GM23338 (cell line): ENCODE measurements around the gene INPP5D. TPM values are rescaled to one million over a fixed set of nuclear protein-coding genes. Genes with fewer than 3 reads are reported as not detected.

Experiments
- ATAC-seq: fragments of 200-7000 bp; cut with Tn5 transposase; 3 replicates; pipeline ENCODE4 v1.9.1; 2020
- DNase-seq: peaks from one replicate; pipeline ENCODE4 v3.0.0-alpha.2; 2015; ENCODE audit warnings: low spot score
- H2AFZ ChIP-seq: fragments of 200-600 bp; sonication (generic); 2 replicates; pipeline ENCODE4 v1.8.0; 2016; ENCODE audit warnings: antibody characterized with exemption, mild to moderate bottlenecking, moderate library complexity
- H3F3A ChIP-seq: fragments of 200-600 bp; sonication (generic); replicated peaks from 2 replicates; pipeline ENCODE4 v1.8.0; 2017; ENCODE audit warnings: antibody characterized with exemption, mixed run types, low read depth
- H3K27ac ChIP-seq: fragments of 200-600 bp; sonication (generic); 2 replicates; pipeline ENCODE4 v1.6.1; 2016; ENCODE audit warnings: low read depth
- H3K27me3 ChIP-seq: fragments of 200-600 bp; sonication (generic); 2 replicates; pipeline ENCODE4 v1.8.0; 2016; ENCODE audit warnings: mild to moderate bottlenecking, mixed run types, moderate library complexity; ENCODE audit not compliant: insufficient read depth
- H3K36me3 ChIP-seq: fragments of 200-600 bp; sonication (generic); 2 replicates; pipeline ENCODE4 v1.8.0; 2016; ENCODE audit warnings: mild to moderate bottlenecking; ENCODE audit not compliant: insufficient read depth
- H3K4me1 ChIP-seq: fragments of 200-600 bp; sonication (generic); 2 replicates; pipeline ENCODE4 v1.8.0; 2016; ENCODE audit warnings: mild to moderate bottlenecking, moderate library complexity; ENCODE audit not compliant: insufficient read depth
- H3K4me2 ChIP-seq: fragments of 200-600 bp; sonication (generic); 2 replicates; pipeline ENCODE4 v1.7.1; 2017; ENCODE audit warnings: mixed run types
- H3K4me3 ChIP-seq: fragments of 200-600 bp; sonication (generic); 2 replicates; pipeline ENCODE4 v1.6.1; 2016; ENCODE audit warnings: mixed run types
- H3K79me2 ChIP-seq: fragments of 200-600 bp; sonication (generic); replicated peaks from 2 replicates; pipeline ENCODE4 v1.8.0; 2017; ENCODE audit warnings: mild to moderate bottlenecking; ENCODE audit not compliant: insufficient read depth
- H3K9me2 ChIP-seq: fragments of 200-600 bp; sonication (generic); 2 replicates; pipeline ENCODE4 v1.8.0; 2017; ENCODE audit not compliant: insufficient read depth
- H4K20me1 ChIP-seq: fragments of 200-600 bp; sonication (generic); replicated peaks from 2 replicates; pipeline ENCODE4 v1.8.0; 2017; ENCODE audit warnings: mild to moderate bottlenecking; ENCODE audit not compliant: insufficient read depth
- H3K27ac Mint-ChIP-seq: 2 replicates; pipeline ENCODE4 v1.8.0; 2020; ENCODE audit warnings: inconsistent platforms, mild to moderate bottlenecking, moderate library complexity, mixed read lengths
- H3K27me3 Mint-ChIP-seq: 3 replicates; pipeline ENCODE4 v1.8.0; 2022; ENCODE audit warnings: low read depth, mild to moderate bottlenecking, moderate library complexity, mixed read lengths, inconsistent platforms; ENCODE audit not compliant: insufficient read depth, poor library complexity
- H3K36me3 Mint-ChIP-seq: 3 replicates; pipeline ENCODE4 v1.8.0; 2021; ENCODE audit warnings: low read depth, mild to moderate bottlenecking, inconsistent platforms, moderate library complexity, mixed read lengths
- H3K4me1 Mint-ChIP-seq: 3 replicates; pipeline ENCODE4 v1.8.0; 2020; ENCODE audit warnings: mild to moderate bottlenecking, inconsistent platforms, mixed read lengths
- H3K4me3 Mint-ChIP-seq: 3 replicates; pipeline ENCODE4 v1.8.0; 2021; ENCODE audit warnings: moderate library complexity, mild to moderate bottlenecking, inconsistent platforms, mixed read lengths
- H3K9me3 Mint-ChIP-seq: 3 replicates; pipeline ENCODE4 v1.8.0; 2020; ENCODE audit warnings: moderate library complexity, mild to moderate bottlenecking, inconsistent platforms, mixed read lengths
- JUNB ChIP-seq: IDR thresholded peaks from one replicate; pipeline ENCODE4 v1.6.1; 2016; ENCODE audit warnings: antibody characterized with exemption; ENCODE audit not compliant: unreplicated experiment
- polyA plus RNA-seq: library from polyadenylated mRNA; unstranded; fragments of >200 nt; fragmentation: Nextera tagmentation; extraction: Ambion mirVana; gene quantifications from 2 replicates; pipeline ENCODE4 v1.2.1, GENCODE V29; 2016
- total RNA-seq: library from RNA; depleted of rRNA; stranded (reverse); fragments of >200 nt; shearing (Covaris generic); gene quantifications from 2 replicates; pipeline ENCODE4 v1.2.3, GENCODE V29; 2014
- TF ChIP-seq, protein P1 (sequence below): fragments of 250-450 bp; sonication (Bioruptor Pico); IDR thresholded peaks from 2 replicates; pipeline ENCODE4 v1.5.0; 2020; ENCODE audit warnings: mild to moderate bottlenecking, moderate library complexity
- TF ChIP-seq, protein P2 (sequence below): IDR thresholded peaks from 2 replicates; pipeline ENCODE4 v1.6.1; 2016; ENCODE audit warnings: antibody characterized with exemption
- TF ChIP-seq, protein P3 (sequence below): IDR thresholded peaks from one replicate; pipeline ENCODE4 v1.6.1; 2018; ENCODE audit warnings: antibody characterized with exemption; ENCODE audit not compliant: unreplicated experiment

The INPP5D gene
- total and polyA plus RNA-seq, 2 experiments from 2014 or later: 6.6 to 8.3 TPM

DNA sequence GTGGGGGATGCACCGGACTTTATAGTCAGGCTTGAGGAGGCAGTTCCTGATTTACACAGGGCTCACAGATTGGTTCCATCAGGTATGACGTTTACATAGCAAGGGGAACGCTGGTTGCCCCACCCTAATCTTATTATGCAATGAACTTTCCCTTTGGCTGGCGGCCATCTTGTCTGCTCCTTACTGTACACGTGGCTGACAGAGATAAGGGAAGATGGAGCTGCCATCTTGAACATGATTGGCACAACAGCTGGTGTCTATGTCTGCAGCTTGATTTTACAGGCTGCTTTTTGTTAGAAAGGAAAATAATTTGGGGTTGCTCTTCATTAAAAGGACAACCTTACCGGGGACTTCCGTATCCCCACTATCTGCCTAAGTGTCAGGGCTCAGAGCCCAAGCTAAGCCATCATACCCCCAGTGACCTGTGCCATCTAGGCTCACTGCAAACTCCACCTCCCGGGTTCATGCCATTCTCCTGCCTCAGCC lies 157.8 kb downstream of the INPP5D start (continued):
- TF ChIP-seq, protein P1, sequence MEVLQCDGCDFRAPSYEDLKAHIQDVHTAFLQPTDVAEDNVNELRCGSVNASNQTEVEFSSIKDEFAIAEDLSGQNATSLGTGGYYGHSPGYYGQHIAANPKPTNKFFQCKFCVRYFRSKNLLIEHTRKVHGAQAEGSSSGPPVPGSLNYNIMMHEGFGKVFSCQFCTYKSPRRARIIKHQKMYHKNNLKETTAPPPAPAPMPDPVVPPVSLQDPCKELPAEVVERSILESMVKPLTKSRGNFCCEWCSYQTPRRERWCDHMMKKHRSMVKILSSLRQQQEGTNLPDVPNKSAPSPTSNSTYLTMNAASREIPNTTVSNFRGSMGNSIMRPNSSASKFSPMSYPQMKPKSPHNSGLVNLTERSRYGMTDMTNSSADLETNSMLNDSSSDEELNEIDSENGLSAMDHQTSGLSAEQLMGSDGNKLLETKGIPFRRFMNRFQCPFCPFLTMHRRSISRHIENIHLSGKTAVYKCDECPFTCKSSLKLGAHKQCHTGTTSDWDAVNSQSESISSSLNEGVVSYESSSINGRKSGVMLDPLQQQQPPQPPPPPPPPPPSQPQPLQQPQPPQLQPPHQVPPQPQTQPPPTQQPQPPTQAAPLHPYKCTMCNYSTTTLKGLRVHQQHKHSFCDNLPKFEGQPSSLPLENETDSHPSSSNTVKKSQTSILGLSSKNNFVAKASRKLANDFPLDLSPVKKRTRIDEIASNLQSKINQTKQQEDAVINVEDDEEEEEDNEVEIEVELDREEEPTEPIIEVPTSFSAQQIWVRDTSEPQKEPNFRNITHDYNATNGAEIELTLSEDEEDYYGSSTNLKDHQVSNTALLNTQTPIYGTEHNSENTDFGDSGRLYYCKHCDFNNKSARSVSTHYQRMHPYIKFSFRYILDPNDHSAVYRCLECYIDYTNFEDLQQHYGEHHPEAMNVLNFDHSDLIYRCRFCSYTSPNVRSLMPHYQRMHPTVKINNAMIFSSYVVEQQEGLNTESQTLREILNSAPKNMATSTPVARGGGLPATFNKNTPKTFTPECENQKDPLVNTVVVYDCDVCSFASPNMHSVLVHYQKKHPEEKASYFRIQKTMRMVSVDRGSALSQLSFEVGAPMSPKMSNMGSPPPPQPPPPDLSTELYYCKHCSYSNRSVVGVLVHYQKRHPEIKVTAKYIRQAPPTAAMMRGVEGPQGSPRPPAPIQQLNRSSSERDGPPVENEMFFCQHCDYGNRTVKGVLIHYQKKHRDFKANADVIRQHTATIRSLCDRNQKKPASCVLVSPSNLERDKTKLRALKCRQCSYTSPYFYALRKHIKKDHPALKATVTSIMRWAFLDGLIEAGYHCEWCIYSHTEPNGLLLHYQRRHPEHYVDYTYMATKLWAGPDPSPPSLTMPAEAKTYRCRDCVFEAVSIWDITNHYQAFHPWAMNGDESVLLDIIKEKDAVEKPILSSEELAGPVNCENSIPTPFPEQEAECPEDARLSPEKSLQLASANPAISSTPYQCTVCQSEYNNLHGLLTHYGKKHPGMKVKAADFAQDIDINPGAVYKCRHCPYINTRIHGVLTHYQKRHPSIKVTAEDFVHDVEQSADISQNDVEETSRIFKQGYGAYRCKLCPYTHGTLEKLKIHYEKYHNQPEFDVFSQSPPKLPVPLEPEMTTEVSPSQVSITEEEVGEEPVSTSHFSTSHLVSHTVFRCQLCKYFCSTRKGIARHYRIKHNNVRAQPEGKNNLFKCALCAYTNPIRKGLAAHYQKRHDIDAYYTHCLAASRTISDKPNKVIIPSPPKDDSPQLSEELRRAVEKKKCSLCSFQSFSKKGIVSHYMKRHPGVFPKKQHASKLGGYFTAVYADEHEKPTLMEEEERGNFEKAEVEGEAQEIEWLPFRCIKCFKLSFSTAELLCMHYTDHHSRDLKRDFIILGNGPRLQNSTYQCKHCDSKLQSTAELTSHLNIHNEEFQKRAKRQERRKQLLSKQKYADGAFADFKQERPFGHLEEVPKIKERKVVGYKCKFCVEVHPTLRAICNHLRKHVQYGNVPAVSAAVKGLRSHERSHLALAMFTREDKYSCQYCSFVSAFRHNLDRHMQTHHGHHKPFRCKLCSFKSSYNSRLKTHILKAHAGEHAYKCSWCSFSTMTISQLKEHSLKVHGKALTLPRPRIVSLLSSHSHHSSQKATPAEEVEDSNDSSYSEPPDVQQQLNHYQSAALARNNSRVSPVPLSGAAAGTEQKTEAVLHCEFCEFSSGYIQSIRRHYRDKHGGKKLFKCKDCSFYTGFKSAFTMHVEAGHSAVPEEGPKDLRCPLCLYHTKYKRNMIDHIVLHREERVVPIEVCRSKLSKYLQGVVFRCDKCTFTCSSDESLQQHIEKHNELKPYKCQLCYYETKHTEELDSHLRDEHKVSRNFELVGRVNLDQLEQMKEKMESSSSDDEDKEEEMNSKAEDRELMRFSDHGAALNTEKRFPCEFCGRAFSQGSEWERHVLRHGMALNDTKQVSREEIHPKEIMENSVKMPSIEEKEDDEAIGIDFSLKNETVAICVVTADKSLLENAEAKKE: no peak

DNA sequence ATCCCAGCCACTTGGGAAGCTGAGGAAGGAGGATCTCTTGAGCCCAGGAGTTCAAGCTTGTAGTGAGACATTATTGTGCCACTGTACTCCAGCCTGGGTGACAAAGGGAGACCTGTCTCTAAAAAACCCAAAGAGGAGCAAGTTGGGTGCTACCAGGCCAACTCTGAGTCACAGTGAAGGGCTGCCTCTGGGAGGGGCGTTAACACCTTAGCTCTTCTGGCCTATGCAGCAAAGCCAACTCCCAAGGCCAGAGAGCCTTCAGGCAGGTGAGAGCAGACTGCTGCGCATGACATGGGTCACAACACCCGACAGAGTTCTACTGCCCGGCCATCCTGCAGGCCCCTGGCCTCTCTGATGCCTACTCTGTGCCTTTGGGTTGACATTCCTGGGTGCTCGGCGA lies 158.7 kb downstream of the INPP5D start:
- Histone ChIP-seq H3K79me2 (no peaks in the 10 kb centered on the region), H2AFZ (no peak overlapping the region), H3K27ac (no peak overlapping the region), H3F3A (no peaks in the 10 kb centered on the region), H3K4me1 (peaks cover 9% of the 10 kb centered on the region; the same call in 1 of the 2 replicates), H3K27me3 (no peaks in the 10 kb centered on the region), H3K4me2 (no peak overlapping the region), H3K9me2 (peaks cover 6% of the 10 kb centered on the region; the same call in 1 of the 2 replicates), H3K36me3 (no peaks in the 10 kb centered on the region), H4K20me1 (no peaks in the 10 kb centered on the region), H3K4me3 (no peak overlapping the region)
- H3K27ac Mint-ChIP-seq: no peak overlapping the region
- H3K27me3 Mint-ChIP-seq: no peaks in the 10 kb centered on the region
- no peaks in the 10 kb centered on the region for H3K36me3 Mint-ChIP-seq
- H3K9me3 Mint-ChIP-seq: no peaks in the 10 kb centered on the region
- no peak for ATAC-seq
- DNase-seq: no peak
- no peaks in the 10 kb centered on the region for H3K4me1 Mint-ChIP-seq
- H3K4me3 Mint-ChIP-seq: no peak overlapping the region
- TF ChIP-seq, protein P2, sequence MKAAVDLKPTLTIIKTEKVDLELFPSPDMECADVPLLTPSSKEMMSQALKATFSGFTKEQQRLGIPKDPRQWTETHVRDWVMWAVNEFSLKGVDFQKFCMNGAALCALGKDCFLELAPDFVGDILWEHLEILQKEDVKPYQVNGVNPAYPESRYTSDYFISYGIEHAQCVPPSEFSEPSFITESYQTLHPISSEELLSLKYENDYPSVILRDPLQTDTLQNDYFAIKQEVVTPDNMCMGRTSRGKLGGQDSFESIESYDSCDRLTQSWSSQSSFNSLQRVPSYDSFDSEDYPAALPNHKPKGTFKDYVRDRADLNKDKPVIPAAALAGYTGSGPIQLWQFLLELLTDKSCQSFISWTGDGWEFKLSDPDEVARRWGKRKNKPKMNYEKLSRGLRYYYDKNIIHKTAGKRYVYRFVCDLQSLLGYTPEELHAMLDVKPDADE: no peak
- TF ChIP-seq, protein P3, sequence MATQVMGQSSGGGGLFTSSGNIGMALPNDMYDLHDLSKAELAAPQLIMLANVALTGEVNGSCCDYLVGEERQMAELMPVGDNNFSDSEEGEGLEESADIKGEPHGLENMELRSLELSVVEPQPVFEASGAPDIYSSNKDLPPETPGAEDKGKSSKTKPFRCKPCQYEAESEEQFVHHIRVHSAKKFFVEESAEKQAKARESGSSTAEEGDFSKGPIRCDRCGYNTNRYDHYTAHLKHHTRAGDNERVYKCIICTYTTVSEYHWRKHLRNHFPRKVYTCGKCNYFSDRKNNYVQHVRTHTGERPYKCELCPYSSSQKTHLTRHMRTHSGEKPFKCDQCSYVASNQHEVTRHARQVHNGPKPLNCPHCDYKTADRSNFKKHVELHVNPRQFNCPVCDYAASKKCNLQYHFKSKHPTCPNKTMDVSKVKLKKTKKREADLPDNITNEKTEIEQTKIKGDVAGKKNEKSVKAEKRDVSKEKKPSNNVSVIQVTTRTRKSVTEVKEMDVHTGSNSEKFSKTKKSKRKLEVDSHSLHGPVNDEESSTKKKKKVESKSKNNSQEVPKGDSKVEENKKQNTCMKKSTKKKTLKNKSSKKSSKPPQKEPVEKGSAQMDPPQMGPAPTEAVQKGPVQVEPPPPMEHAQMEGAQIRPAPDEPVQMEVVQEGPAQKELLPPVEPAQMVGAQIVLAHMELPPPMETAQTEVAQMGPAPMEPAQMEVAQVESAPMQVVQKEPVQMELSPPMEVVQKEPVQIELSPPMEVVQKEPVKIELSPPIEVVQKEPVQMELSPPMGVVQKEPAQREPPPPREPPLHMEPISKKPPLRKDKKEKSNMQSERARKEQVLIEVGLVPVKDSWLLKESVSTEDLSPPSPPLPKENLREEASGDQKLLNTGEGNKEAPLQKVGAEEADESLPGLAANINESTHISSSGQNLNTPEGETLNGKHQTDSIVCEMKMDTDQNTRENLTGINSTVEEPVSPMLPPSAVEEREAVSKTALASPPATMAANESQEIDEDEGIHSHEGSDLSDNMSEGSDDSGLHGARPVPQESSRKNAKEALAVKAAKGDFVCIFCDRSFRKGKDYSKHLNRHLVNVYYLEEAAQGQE: no peak
- TF ChIP-seq JUNB: no peak
- TF ChIP-seq, protein P1: no peak
